GM18517 (cell line): Measurements from ENCODE around the gene DIP2C.

Experiments used
- ATAC-seq: cut with Tn5 transposase; IDR thresholded peaks from one replicate; pipeline ENCODE4 v1.9.1; 2021; ENCODE audit warnings: mild to moderate bottlenecking, moderate library complexity; ENCODE audit not compliant: unreplicated experiment

DIP2C gene

GRCh38 chr10:630581-631073 is 58.8 kb downstream of the DIP2C start:
- ATAC-seq: no peak

GRCh38 chr10:629186-629998 is 60.1 kb downstream of the DIP2C start:
- no peak for ATAC-seq

GRCh38 chr10:628386-629045 is 61.0 kb downstream of the DIP2C start:
- no peak for ATAC-seq

GRCh38 chr10:627032-627992 is 62.2 kb downstream of the DIP2C start:
- no peak for ATAC-seq

- ATAC-seq: no peak
Measured at GRCh38 chr10:625751-626711, 63.4 kb downstream of the DIP2C start.

- no peak for ATAC-seq
Measured at GRCh38 chr10:625333-625696, 64.2 kb downstream of the DIP2C start.

GRCh38 chr10:624605-625332 is 64.7 kb downstream of the DIP2C start:
- no peak for ATAC-seq

GRCh38 chr10:624312-624604 is 65.2 kb downstream of the DIP2C start:
- ATAC-seq: no peak

- no peak for ATAC-seq
Measured at GRCh38 chr10:623477-624311, 65.8 kb downstream of the DIP2C start.

GRCh38 chr10:623014-623413 is 66.5 kb downstream of the DIP2C start:
- ATAC-seq: no peak

GRCh38 chr10:621981-622740 is 67.3 kb downstream of the DIP2C start:
- no peak for ATAC-seq

GRCh38 chr10:621513-621912 is 68.0 kb downstream of the DIP2C start:
- no peak for ATAC-seq

GRCh38 chr10:620971-621370 is 68.5 kb downstream of the DIP2C start:
- no peak for ATAC-seq

GRCh38 chr10:620417-620816 is 69.1 kb downstream of the DIP2C start:
- no peak for ATAC-seq

- no peak for ATAC-seq
Measured at GRCh38 chr10:619710-620109, 69.8 kb downstream of the DIP2C start.

- no peak for ATAC-seq
Measured at GRCh38 chr10:618229-618989, 71.1 kb downstream of the DIP2C start.

GRCh38 chr10:617471-617870 is 72.0 kb downstream of the DIP2C start:
- ATAC-seq: no peak
